ENCODE data around the gene MTHFD2. TPM values are rescaled to one million over a fixed set of nuclear protein-coding genes. Genes with fewer than 3 reads are reported as not detected.
"Not testable (repeated sequence)": the region's sequence is repeated elsewhere in the genome, so short reads cannot be mapped to it uniquely, and the experiment has no call there.

MTHFD2 gene
- total RNA-seq, 4 donors from 2014 or later: 13.2 to 57.7 (median 25.7) TPM

GRCh38 chr2:74225698-74226459, 27.5 kb downstream of the MTHFD2 start:
- Histone ChIP-seq H3K27me3 (no peaks in the 10 kb centered on the region), H3K9me3 (no peaks in the 10 kb centered on the region), H3K4me3 (no peak overlapping the region), H3K4me1 (no peaks in the 10 kb centered on the region), H3K27ac (no peak overlapping the region), H3K36me3 (peaks cover 0 to 69% (median 0%) of the 10 kb centered on the region in 3 donors)
- 74 to 77% methylated on average over 4 of the region's 4 CpGs for WGBS, 2 donors
- TF ChIP-seq, protein P1, sequence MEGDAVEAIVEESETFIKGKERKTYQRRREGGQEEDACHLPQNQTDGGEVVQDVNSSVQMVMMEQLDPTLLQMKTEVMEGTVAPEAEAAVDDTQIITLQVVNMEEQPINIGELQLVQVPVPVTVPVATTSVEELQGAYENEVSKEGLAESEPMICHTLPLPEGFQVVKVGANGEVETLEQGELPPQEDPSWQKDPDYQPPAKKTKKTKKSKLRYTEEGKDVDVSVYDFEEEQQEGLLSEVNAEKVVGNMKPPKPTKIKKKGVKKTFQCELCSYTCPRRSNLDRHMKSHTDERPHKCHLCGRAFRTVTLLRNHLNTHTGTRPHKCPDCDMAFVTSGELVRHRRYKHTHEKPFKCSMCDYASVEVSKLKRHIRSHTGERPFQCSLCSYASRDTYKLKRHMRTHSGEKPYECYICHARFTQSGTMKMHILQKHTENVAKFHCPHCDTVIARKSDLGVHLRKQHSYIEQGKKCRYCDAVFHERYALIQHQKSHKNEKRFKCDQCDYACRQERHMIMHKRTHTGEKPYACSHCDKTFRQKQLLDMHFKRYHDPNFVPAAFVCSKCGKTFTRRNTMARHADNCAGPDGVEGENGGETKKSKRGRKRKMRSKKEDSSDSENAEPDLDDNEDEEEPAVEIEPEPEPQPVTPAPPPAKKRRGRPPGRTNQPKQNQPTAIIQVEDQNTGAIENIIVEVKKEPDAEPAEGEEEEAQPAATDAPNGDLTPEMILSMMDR (IDR thresholded peaks at IDR 0.05): no peak
- TF ChIP-seq POLR2A (IDR thresholded peaks at IDR 0.05) (no peak), EP300 (IDR thresholded peaks at IDR 0.05) (no peak)
- DNase-seq (ENCODE audit: low spot score in 2 of 2): no peak

- Histone ChIP-seq H3K4me1 (no peaks in the 10 kb centered on the region), H3K27me3 (no peaks in the 10 kb centered on the region), H3K4me3 (no peak overlapping the region), H3K27ac (no peak overlapping the region), H3K36me3 (peaks cover 0 to 69% (median 0%) of the 10 kb centered on the region in 3 donors), H3K9me3 (no peaks in the 10 kb centered on the region)
- TF ChIP-seq EP300 (IDR thresholded peaks at IDR 0.05) (no peak), POLR2A (IDR thresholded peaks at IDR 0.05) (no peak)
- TF ChIP-seq, protein P1 (IDR thresholded peaks at IDR 0.05): no peak
- 76 to 78% methylated on average over 21 of the region's 21 CpGs for WGBS, 2 donors
- DNase-seq (ENCODE audit: low spot score in 2 of 2): no peak
Measured at GRCh38 chr2:74226648-74227213, 28.3 kb downstream of the MTHFD2 start.

- DNase-seq (ENCODE audit: low spot score in 2 of 2): no peak
- H3K9me3 ChIP-seq: no peaks in the 10 kb centered on the region
- TF ChIP-seq EP300 (IDR thresholded peaks at IDR 0.05) (no peak), POLR2A (IDR thresholded peaks at IDR 0.05) (no peak)
- TF ChIP-seq, protein P1 (IDR thresholded peaks at IDR 0.05): no peak
- peaks cover 0 to 69% (median 0%) of the 10 kb centered on the region in 3 donors for H3K36me3 ChIP-seq
- 83 to 84% methylated on average over 5 of the region's 5 CpGs for WGBS, 2 donors
- no peak overlapping the region for H3K27ac ChIP-seq
- no peak overlapping the region for H3K4me3 ChIP-seq
- H3K4me1 ChIP-seq: no peaks in the 10 kb centered on the region
- no peaks in the 10 kb centered on the region for H3K27me3 ChIP-seq
Measured at GRCh38 chr2:74227646-74228045, 29.2 kb downstream of the MTHFD2 start.

GRCh38 chr2:74228772-74229171, 30.4 kb downstream of the MTHFD2 start:
- no peak overlapping the region for H3K27ac ChIP-seq
- WGBS, 2 donors: 87 to 92% methylated on average over 4 of the region's 4 CpGs
- H3K4me3 ChIP-seq: no peak overlapping the region
- no peaks in the 10 kb centered on the region for H3K27me3 ChIP-seq
- TF ChIP-seq POLR2A (IDR thresholded peaks at IDR 0.05): no peak
- TF ChIP-seq, protein P1 (IDR thresholded peaks at IDR 0.05): no peak
- no peak for TF ChIP-seq EP300 (IDR thresholded peaks at IDR 0.05)
- no peaks in the 10 kb centered on the region for H3K9me3 ChIP-seq
- no peak for DNase-seq (ENCODE audit: low spot score in 2 of 2)
- H3K36me3 ChIP-seq: peaks cover 0 to 74% (median 0%) of the 10 kb centered on the region in 3 donors
- H3K4me1 ChIP-seq: no peaks in the 10 kb centered on the region

GRCh38 chr2:74229865-74230264, 31.4 kb downstream of the MTHFD2 start:
- H3K27me3 ChIP-seq; H3K9me3 ChIP-seq; H3K27ac ChIP-seq; H3K4me1 ChIP-seq; H3K4me3 ChIP-seq; DNase-seq (ENCODE audit: low spot score in 2 of 2): not testable (repeated sequence)
- peaks cover 0 to 74% (median 0%) of the 10 kb centered on the region in 3 donors for H3K36me3 ChIP-seq
- WGBS, 2 donors: 96 to 97% methylated on average over 5 of the region's 5 CpGs

All from tibial nerve (tissue), 4 donors.